Activated CD8-positive, alpha-beta T cell treated with anti-CD3 and anti-CD28 coated beads, Interleukin-2, amount 10 ng/mL, durations not matched to agents 7 days and 5 days (primary cell): ENCODE measurements around the gene RABGAP1. TPM values are rescaled to one million over a fixed set of nuclear protein-coding genes. Genes with fewer than 3 reads are reported as not detected.

ENCODE experiments used
- ATAC-seq: fragments of 150-1000 bp; cut with Tn5 transposase; one replicate; pipeline ENCODE4 v1.10.0; 2021; ENCODE audit warnings: moderate library complexity
- CTCF ChIA-PET: fragments of 350-600 bp; sonication (Branson Sonifier 250); formaldehyde crosslinking; loops from one replicate; lab custom pipeline; 2021; ENCODE audit warnings: antibody characterized with exemption; lab: Charles Lee
- POLR2A ChIA-PET: fragments of 350-600 bp; sonication (Branson Sonifier 250); formaldehyde crosslinking; loops from one replicate; lab custom pipeline; 2021; ENCODE audit warnings: antibody characterized with exemption; lab: Charles Lee
- DNase-seq: peaks from one replicate; pipeline ENCODE4 v3.0.0-alpha.2; 2020
- H3K27ac Mint-ChIP-seq: one replicate; pipeline ENCODE4 v1.8.0; 2021; ENCODE audit warnings: mild to moderate bottlenecking, mixed read lengths
- H3K27me3 Mint-ChIP-seq: one replicate; pipeline ENCODE4 v1.8.0; 2021; ENCODE audit warnings: low read depth, mixed read lengths
- H3K36me3 Mint-ChIP-seq: one replicate; pipeline ENCODE4 v1.8.0; 2021; ENCODE audit warnings: low read depth, mixed read lengths
- H3K4me1 Mint-ChIP-seq: one replicate; pipeline ENCODE4 v1.8.0; 2021; ENCODE audit warnings: low read depth, mixed read lengths
- H3K4me3 Mint-ChIP-seq: one replicate; pipeline ENCODE4 v1.8.0; 2021; ENCODE audit warnings: mild to moderate bottlenecking, mixed read lengths
- H3K9me3 Mint-ChIP-seq: one replicate; pipeline ENCODE4 v1.8.0; 2022; ENCODE audit warnings: mixed read lengths; ENCODE audit not compliant: insufficient read depth
- total RNA-seq, 2 experiments: library from RNA; stranded (reverse); gene quantifications; one replicate each; pipeline ENCODE4 v1.2.3, GENCODE V29; 2021

The RABGAP1 gene
- total RNA-seq, 2 experiments from 2014 or later = 27.8 to 28.0 TPM

DNA sequence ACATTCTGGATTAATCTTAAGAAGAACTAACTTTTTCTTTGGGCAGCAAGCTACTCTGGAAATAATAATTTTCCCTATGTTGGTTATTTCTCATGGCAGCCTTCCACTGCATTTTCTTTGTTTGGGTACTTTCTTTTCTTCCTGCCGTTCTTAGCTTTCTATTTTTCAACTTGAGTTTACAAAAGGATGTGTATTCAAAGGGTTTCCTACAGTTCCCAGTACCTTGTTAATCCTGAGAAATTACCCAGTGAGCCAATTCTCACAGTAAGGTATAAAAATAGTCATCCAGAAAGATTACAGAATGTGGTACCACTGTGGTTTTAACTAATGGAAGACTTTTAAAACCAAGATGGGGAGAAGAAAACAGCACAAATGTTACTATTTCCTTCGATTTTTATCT lies 112.9 kb downstream of the RABGAP1 start:
- Mint-ChIP-seq H3K36me3 (peaks cover 6% of the 10 kb centered on the region), H3K4me1 (peaks cover 10% of the 10 kb centered on the region), H3K4me3 (no peak overlapping the region), H3K27me3 (no peaks in the 10 kb centered on the region), H3K9me3 (no peaks in the 10 kb centered on the region), H3K27ac (no peak overlapping the region)
- no peak for ATAC-seq
- no peak for DNase-seq
- CTCF ChIA-PET = no interaction called here
- POLR2A ChIA-PET = interaction anchor here (0.7 kb wide), 1 partner anchor 29 kb away, joined by 3 read pairs; no protein-coding TSS in a partner anchor

DNA sequence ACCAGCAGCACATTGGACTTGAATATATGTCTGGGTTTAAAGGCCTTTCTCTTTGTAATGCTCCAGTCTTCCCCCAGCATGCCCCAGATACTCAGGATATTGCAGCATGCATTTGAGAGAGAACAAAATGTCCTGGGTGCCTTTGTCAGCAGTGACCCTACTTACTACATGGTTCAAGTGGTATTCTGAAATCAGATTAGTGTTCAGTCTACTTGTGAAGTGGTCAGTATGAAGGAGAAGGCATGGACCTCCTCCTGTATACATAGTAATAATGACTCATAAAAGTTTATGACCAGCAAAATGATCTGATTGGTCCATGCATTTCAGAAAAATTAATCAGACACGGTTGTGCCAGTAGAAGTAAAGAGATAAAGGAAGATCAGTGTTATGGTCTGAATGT lies 118.0 kb downstream of the RABGAP1 start:
- no peaks in the 10 kb centered on the region for H3K27me3 Mint-ChIP-seq
- H3K9me3 Mint-ChIP-seq = no peaks in the 10 kb centered on the region

DNA sequence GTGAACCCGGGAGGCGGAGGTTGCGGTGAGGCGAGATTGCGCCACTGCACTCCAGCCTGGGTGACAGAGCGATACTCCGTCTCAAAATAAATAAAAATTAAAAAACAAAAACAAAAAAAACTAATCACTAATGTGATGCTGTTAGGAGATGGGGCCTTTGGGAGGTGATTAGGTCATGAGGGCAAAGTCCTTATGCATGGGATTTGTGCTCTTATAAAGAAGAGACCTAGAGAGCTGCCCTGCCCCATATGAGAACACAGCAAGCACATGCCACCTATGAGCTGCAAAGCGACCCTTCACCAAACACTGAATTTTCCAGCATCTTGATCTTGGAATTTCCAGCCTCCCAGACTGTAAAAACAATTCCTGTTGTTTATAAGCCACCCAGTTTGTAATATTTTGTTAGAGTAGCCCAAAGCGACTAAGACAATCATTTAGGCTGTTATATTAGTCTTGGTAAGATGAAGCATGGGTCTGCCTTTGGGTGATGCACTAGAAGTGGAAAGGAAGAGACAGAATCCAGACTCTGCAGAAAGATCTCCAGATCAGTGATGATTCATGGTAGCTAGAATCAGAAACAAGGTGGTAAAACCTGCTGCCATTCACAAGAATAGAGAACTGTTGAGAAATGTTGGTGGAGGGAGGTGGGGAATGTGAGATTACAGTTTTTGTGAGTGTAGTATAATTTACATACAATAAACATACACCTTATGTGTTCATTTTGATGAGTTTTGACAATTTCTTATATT lies 118.8 kb downstream of the RABGAP1 start:
- Mint-ChIP-seq H3K27ac (peak overlapping the region; percentile 14), H3K36me3 (peaks cover 2% of the 10 kb centered on the region), H3K4me3 (no peak overlapping the region), H3K9me3 (no peaks in the 10 kb centered on the region), H3K27me3 (no peaks in the 10 kb centered on the region), H3K4me1 (no peaks in the 10 kb centered on the region)
- ChIA-PET POLR2A (no interaction called here), CTCF (no interaction called here)
- DNase-seq (no peak), ATAC-seq (no peak)

More for the DNA sequence above, 118.0 kb downstream of the RABGAP1 start:
- no peak for DNase-seq
- ChIA-PET POLR2A (no interaction called here), CTCF (no interaction called here)
- ATAC-seq = no peak
- peaks cover 3% of the 10 kb centered on the region for H3K4me1 Mint-ChIP-seq
- H3K27ac Mint-ChIP-seq = no peak overlapping the region
- no peak overlapping the region for H3K4me3 Mint-ChIP-seq
- H3K36me3 Mint-ChIP-seq = peaks cover 3% of the 10 kb centered on the region

DNA sequence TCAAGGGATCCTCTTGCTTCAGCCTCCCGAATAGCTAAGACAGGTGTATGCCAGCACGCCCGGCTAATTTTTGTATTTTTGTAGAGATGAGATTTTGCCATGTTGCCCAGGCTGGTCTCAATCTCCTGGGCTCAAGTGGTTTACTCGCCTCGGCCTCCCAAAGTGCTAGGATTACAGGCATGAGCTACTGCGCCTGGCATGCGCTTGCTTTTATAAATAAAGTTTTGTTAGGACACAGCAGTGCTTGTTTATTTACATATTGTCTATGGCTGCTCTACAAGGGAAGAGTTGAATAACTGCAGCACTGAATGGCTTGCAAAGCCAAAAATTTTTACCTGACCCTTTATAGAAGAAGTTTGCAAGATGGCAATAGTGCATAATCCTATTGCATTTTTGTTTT lies 120.4 kb downstream of the RABGAP1 start:
- H3K9me3 Mint-ChIP-seq = no peaks in the 10 kb centered on the region
- DNase-seq = no peak
- ChIA-PET POLR2A (no interaction called here), CTCF (no interaction called here)
- no peaks in the 10 kb centered on the region for H3K27me3 Mint-ChIP-seq
- no peak for ATAC-seq
- no peaks in the 10 kb centered on the region for H3K4me1 Mint-ChIP-seq
- peaks cover 4% of the 10 kb centered on the region for H3K36me3 Mint-ChIP-seq
- no peak overlapping the region for H3K4me3 Mint-ChIP-seq
- no peak overlapping the region for H3K27ac Mint-ChIP-seq

DNA sequence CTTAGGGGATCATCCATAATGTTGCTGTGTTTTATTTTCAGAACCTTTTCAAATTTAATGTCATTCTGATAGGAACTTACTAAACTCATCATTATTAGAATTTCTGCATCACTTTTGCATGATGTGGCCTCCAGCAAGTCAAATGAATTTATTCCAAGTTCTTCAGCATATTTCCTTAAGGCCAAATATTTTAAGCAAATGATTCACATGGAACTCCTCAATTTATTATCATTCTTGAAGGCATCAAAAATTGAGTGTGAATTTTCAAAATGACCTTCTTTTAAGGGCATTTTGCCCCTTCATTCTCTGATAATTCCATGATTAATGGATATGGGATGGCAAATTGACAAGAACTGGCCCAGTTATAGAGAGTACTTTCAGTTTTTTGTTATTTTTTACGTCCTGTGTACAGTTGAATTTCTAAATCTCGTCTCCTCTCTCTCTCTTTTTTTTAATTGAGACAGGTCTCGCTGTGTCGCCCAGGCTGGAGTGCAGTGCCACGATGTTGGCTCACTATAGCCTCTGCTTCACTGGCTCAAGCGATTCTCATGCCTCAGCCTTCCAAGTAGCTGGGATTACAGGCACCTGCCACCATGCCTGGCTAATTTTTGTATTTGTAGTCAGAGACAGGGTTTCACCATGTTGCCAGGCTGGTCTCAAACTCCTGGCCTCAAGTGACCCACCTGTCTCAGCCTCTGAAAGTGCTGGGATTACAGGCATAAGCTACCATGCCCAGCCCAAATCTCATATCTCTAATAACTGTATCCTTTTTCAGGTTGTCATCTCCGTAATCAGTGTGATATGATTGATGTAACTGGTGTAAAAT lies 121.7 kb downstream of the RABGAP1 start:
- ATAC-seq = no peak
- Mint-ChIP-seq H3K36me3 (peaks cover 7% of the 10 kb centered on the region), H3K27me3 (no peaks in the 10 kb centered on the region), H3K27ac (no peak overlapping the region), H3K4me1 (no peaks in the 10 kb centered on the region), H3K9me3 (no peaks in the 10 kb centered on the region), H3K4me3 (no peak overlapping the region)
- DNase-seq = no peak
- CTCF ChIA-PET = no interaction called here
- POLR2A ChIA-PET = interaction anchor here (0.6 kb wide), 3 partner anchors 61 to 261 kb away, joined by 3 to 4 read pairs (median 4); no protein-coding TSS in a partner anchor

GRCh38 chr9:123063177-123063598 lies 122.4 kb downstream of the RABGAP1 start:
- H3K27me3 Mint-ChIP-seq = no peaks in the 10 kb centered on the region
- no peaks in the 10 kb centered on the region for H3K9me3 Mint-ChIP-seq
- no peaks in the 10 kb centered on the region for H3K4me1 Mint-ChIP-seq
- H3K4me3 Mint-ChIP-seq = no peak overlapping the region
- no peak for ATAC-seq
- no peak for DNase-seq
- ChIA-PET CTCF (no interaction called here), POLR2A (interaction anchor here (0.6 kb wide), 1 partner anchor 260 kb away, joined by 4 read pairs; no protein-coding TSS in a partner anchor)
- H3K36me3 Mint-ChIP-seq = peaks cover 7% of the 10 kb centered on the region
- H3K27ac Mint-ChIP-seq = no peak overlapping the region

- DNase-seq (no peak), ATAC-seq (no peak)
- no peaks in the 10 kb centered on the region for H3K4me1 Mint-ChIP-seq
- H3K4me3 Mint-ChIP-seq = no peak overlapping the region
- POLR2A ChIA-PET = no interaction called here
- peaks cover 7% of the 10 kb centered on the region for H3K36me3 Mint-ChIP-seq
- H3K9me3 Mint-ChIP-seq = no peaks in the 10 kb centered on the region
- CTCF ChIA-PET = no interaction called here
- no peak overlapping the region for H3K27ac Mint-ChIP-seq
- H3K27me3 Mint-ChIP-seq = no peaks in the 10 kb centered on the region
Measured at GRCh38 chr9:123063896-123064295, 123.1 kb downstream of the RABGAP1 start.

DNA sequence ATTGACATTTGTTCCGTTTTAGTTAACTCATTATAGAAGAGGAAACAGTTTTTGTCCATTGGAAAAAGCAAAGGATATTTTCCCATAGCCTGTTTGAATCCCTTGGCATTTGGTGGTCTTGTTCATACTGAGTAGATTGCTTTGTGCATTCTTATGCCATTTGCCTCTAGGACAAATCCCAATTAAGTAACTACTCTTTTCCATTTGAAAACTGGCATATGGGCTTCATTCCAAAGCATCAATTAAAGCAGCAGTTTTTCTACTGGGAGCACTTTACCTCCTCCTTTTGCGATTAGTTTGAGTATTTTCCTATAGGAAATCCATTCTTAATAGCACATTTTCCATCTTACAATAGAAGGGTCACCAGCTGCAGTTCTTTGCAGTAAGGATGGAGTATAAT lies 123.9 kb downstream of the RABGAP1 start:
- Mint-ChIP-seq H3K4me3 (no peak overlapping the region), H3K27me3 (no peaks in the 10 kb centered on the region), H3K27ac (no peak overlapping the region), H3K9me3 (no peaks in the 10 kb centered on the region), H3K36me3 (peaks cover 7% of the 10 kb centered on the region), H3K4me1 (no peaks in the 10 kb centered on the region)
- DNase-seq (no peak), ATAC-seq (no peak)
- ChIA-PET CTCF (no interaction called here), POLR2A (no interaction called here)

GRCh38 chr9:123065196-123065595 lies 124.4 kb downstream of the RABGAP1 start:
- POLR2A ChIA-PET = no interaction called here
- CTCF ChIA-PET = no interaction called here
- Mint-ChIP-seq H3K4me3 (no peak overlapping the region), H3K4me1 (no peaks in the 10 kb centered on the region), H3K27me3 (no peaks in the 10 kb centered on the region), H3K36me3 (peaks cover 7% of the 10 kb centered on the region), H3K27ac (no peak overlapping the region), H3K9me3 (no peaks in the 10 kb centered on the region)
- ATAC-seq (no peak), DNase-seq (no peak)

DNA sequence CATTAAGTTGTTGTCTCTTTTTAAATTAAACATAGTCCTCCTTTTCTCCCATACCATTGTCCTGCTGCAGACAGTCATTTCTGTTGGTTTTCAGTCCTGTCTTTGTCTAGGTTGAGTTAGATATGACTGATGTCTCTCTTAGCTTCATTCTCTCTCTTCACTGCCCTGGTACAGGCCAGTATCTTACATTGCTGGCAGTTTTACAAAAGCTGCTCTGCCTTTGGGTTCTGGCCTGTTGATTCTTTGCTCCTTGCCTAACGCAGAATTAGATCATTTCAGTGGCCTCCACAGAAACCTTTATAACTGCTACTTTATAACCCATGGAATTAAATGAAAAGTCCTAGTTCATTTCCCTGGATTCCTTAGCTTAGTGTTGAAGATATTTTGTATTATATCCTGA lies 126.3 kb downstream of the RABGAP1 start:
- ChIA-PET POLR2A (no interaction called here), CTCF (no interaction called here)
- Mint-ChIP-seq H3K36me3 (peaks cover 15% of the 10 kb centered on the region), H3K4me1 (no peaks in the 10 kb centered on the region), H3K27ac (no peak overlapping the region), H3K9me3 (no peaks in the 10 kb centered on the region), H3K27me3 (no peaks in the 10 kb centered on the region), H3K4me3 (no peak overlapping the region)
- ATAC-seq = no peak
- no peak for DNase-seq

DNA sequence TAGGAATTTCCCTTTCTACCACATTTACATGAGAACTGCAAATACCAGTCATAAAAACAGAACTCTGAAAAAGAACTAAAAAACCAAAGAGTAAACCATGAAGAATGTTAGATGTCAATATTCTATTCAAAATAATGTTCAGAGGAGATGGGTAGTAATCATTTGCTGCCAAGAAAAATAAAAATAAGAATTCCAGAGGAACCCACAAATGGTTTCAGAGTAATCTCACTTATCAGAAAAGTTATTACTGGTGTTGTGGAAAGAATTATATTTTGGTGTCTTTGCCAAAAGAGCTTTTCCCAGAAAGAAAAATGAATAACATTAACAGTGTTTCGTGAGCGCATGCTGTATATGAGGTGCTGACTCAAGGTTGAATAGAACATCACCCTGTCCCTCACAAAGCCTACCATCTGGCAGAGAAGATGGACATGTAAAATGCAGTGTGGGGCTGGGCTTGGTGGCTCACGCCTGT lies 128.2 kb downstream of the RABGAP1 start:
- Mint-ChIP-seq H3K4me3 (no peak overlapping the region), H3K9me3 (no peaks in the 10 kb centered on the region), H3K27me3 (no peaks in the 10 kb centered on the region), H3K4me1 (no peaks in the 10 kb centered on the region), H3K36me3 (peaks cover 15% of the 10 kb centered on the region), H3K27ac (no peak overlapping the region)
- ChIA-PET CTCF (interaction anchor here (0.6 kb wide), 1 partner anchor 8 kb away, joined by 3 read pairs; no protein-coding TSS in a partner anchor), POLR2A (no interaction called here)
- DNase-seq = no peak
- ATAC-seq = no peak

DNA sequence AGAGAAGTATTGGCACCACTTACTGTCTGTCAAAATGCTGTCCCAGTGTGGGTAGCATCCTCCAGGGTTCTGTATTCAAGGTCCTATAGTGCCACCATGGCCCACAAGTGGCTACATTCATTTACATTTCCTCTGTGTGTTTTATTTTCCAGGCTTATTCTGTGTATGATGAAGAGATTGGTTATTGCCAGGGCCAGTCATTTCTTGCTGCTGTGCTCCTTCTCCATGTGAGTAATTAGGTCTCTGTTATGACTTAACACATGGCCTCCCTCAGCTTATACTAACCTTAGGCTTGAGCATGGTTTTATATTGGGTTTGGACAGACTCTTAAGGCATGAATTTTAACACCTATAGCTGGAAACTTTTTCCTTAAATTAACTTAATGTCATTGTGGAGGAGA lies 129.4 kb downstream of the RABGAP1 start:
- Mint-ChIP-seq H3K9me3 (no peaks in the 10 kb centered on the region), H3K27me3 (no peaks in the 10 kb centered on the region), H3K27ac (no peak overlapping the region), H3K4me1 (no peaks in the 10 kb centered on the region), H3K36me3 (peaks cover 15% of the 10 kb centered on the region), H3K4me3 (no peak overlapping the region)
- ATAC-seq = no peak
- no peak for DNase-seq
- ChIA-PET POLR2A (no interaction called here), CTCF (no interaction called here)
